Upper lobe of right lung (tissue), 1 donor: Measurements from ENCODE around the gene RBBP8NL. TPM values are rescaled to one million over a fixed set of nuclear protein-coding genes. Genes with fewer than 3 reads are reported as not detected.

ENCODE experiments used
- ATAC-seq: fragments of 200-7000 bp; cut with Tn5 transposase; one replicate; pipeline ENCODE4 v1.9.1; 2020; ENCODE audit warnings: mild to moderate bottlenecking, moderate library complexity
- DNase-seq: peaks from one replicate; pipeline ENCODE4 v3.0.0-alpha.2; 2020
- H3K27ac ChIP-seq: fragments of 200-600 bp; one replicate; pipeline ENCODE4 v1.8.0; 2022
- H3K27me3 ChIP-seq: fragments of 200-600 bp; one replicate; pipeline ENCODE4 v1.8.0; 2022; ENCODE audit warnings: mild to moderate bottlenecking
- H3K36me3 ChIP-seq: fragments of 200-600 bp; one replicate; pipeline ENCODE4 v1.8.0; 2022
- H3K4me1 ChIP-seq: fragments of 200-600 bp; one replicate; pipeline ENCODE4 v1.8.0; 2022
- H3K4me3 ChIP-seq: fragments of 200-600 bp; one replicate; pipeline ENCODE4 v1.8.0; 2022; ENCODE audit warnings: mild to moderate bottlenecking
- H3K9me3 ChIP-seq: fragments of 200-600 bp; one replicate; pipeline ENCODE4 v1.8.0; 2022
- CTCF ChIP-seq: fragments of 200-600 bp; IDR thresholded peaks from one replicate; pipeline ENCODE4 v1.8.0; 2022; ENCODE audit warnings: antibody characterized with exemption
- intact Hi-C: fragments of 100-400 bp; cut with DNase I; formaldehyde crosslinking; loops from one replicate; pipeline ENCODE4 v1.11.0; 2022
- total RNA-seq: library from RNA; stranded (reverse); fragmentation: NEBNext Ultra II Directional; extraction: Animal tissue kit (Norgen Biotek cat#: 25700); gene quantifications from one replicate; pipeline ENCODE4 v1.2.1, GENCODE V29; 2021
- donor health status: DM: no; HTN: yes; CAD: no; lungs with severe emphysema.

The RBBP8NL gene
- total RNA-seq, 1 donor from 2014 or later = 0.64 TPM

- H3K36me3 ChIP-seq = no peaks in the 10 kb centered on the region
- DNase-seq (no peak), ATAC-seq (no peak)
- peaks cover 33% of the 10 kb centered on the region for H3K27me3 ChIP-seq
- H3K27ac ChIP-seq = no peak overlapping the region
- no peak overlapping the region for H3K4me3 ChIP-seq
- H3K4me1 ChIP-seq = no peaks in the 10 kb centered on the region
- no peaks in the 10 kb centered on the region for H3K9me3 ChIP-seq
- intact Hi-C loops = no loop called here
- no peak for TF ChIP-seq CTCF
These were observed 42.7 kb upstream of the RBBP8NL start for GRCh38 chr20:62470001-62470400.

DNA sequence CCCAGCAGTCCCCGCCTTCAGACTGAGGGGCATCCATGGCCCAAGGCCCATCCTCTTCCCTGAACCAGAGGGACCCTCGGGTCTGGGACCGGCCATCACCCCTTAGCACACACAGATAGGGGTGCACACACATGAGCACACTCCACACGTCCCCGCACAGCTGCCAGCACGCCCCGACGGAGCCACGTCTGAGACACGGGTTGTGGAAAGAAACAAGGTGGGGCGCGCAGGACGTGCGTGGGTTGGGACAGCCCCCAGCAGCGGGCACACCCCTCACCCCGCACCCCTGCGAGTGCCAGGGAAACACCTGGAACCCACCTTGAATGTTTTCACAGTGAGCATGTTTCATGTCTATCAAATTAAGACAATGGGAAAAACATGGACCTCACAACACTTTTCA is 42.0 kb upstream of the RBBP8NL start:
- Histone ChIP-seq H3K9me3 (no peaks in the 10 kb centered on the region), H3K4me1 (no peaks in the 10 kb centered on the region), H3K36me3 (no peaks in the 10 kb centered on the region), H3K27ac (no peak overlapping the region), H3K27me3 (peaks cover 26% of the 10 kb centered on the region), H3K4me3 (no peak overlapping the region)
- no peak for DNase-seq
- TF ChIP-seq CTCF = no peak
- intact Hi-C loops = no loop called here
- no peak for ATAC-seq

- DNase-seq (no peak), ATAC-seq (no peak)
- Histone ChIP-seq H3K27me3 (peaks cover 10% of the 10 kb centered on the region), H3K9me3 (no peaks in the 10 kb centered on the region), H3K27ac (no peak overlapping the region), H3K4me3 (no peak overlapping the region), H3K36me3 (no peaks in the 10 kb centered on the region), H3K4me1 (no peaks in the 10 kb centered on the region)
- no peak for TF ChIP-seq CTCF
- intact Hi-C loops = no loop called here
These were observed 39.6 kb upstream of the RBBP8NL start for GRCh38 chr20:62466806-62467537.

DNA sequence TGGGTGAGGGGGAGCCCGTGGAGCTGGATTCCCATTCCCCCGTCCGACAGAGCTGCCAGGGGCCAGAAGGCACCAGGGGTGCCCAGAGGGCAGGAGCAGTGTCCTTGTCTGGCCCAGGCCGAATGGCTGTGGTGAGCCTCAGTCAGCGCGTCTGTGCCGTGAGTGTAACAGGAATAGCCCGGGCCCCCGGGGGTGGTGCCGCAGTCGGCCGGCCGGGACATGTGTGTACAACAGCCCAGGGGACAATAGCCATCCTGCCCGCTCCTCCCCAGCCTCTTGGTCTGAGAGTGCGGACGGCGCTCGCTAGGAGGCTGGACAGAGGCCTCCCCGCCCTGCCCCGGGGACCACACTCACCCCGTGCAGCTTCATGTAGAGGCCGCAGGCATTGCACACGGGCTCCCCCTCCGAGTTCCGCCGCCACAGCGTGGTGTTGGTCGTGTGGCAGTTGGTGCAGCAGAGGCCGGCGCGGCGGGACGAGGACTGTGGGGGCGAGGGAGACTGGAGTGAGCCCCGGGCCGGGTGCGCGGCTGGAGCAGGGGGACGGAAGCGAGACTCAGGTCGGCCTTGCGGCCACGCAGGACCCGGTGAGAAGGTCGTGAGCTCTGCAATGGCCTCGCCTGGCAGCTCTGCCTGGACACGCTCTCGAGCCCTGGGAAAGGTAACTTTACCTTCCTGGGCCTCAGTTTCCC is 38.9 kb upstream of the RBBP8NL start:
- Histone ChIP-seq H3K27ac (no peak overlapping the region), H3K36me3 (no peaks in the 10 kb centered on the region), H3K27me3 (peaks cover 18% of the 10 kb centered on the region), H3K4me3 (no peak overlapping the region), H3K4me1 (no peaks in the 10 kb centered on the region), H3K9me3 (no peaks in the 10 kb centered on the region)
- DNase-seq = no peak
- intact Hi-C loops = no loop called here
- no peak for ATAC-seq
- TF ChIP-seq CTCF = no peak

- Histone ChIP-seq H3K9me3 (no peaks in the 10 kb centered on the region), H3K27me3 (peaks cover 18% of the 10 kb centered on the region), H3K27ac (no peak overlapping the region), H3K36me3 (no peaks in the 10 kb centered on the region), H3K4me1 (no peaks in the 10 kb centered on the region), H3K4me3 (no peak overlapping the region)
- DNase-seq = no peak
- no peak for TF ChIP-seq CTCF
- intact Hi-C loops = no loop called here
- ATAC-seq = no peak
These were observed 37.7 kb upstream of the RBBP8NL start for GRCh38 chr20:62464990-62465389.
